OCI-LY7 (cell line): ENCODE data around the gene PAK4. TPM values are rescaled to one million over a fixed set of nuclear protein-coding genes. Genes with fewer than 3 reads are reported as not detected.

Experiments
- BruUV-seq: library from RNA; stranded (reverse); fragments of 400-500 nt; replicated peaks from 2 replicates; lab custom pipeline; 2021; lab: Mats Ljungman, UMichigan
- CTCF ChIA-PET: fragments of 300-600 bp; sonication (Branson Sonifier 250); formaldehyde crosslinking; loops from one replicate; lab custom pipeline; 2022; ENCODE audit warnings: antibody characterized with exemption; ENCODE audit not compliant: unreplicated experiment; lab: Charles Lee
- POLR2A ChIA-PET: fragments of 300-600 bp; sonication (Branson Sonifier 250); formaldehyde crosslinking; loops from one replicate; lab custom pipeline; 2022; ENCODE audit warnings: antibody characterized with exemption; lab: Charles Lee
- DNase-seq: peaks from one replicate; pipeline ENCODE4 v3.0.0-alpha.2; 2015; ENCODE audit warnings: low spot score
- H2AFZ ChIP-seq: fragments of 200-600 bp; sonication (generic), shearing (Covaris generic); 2 replicates; pipeline ENCODE4 v1.6.1; 2014; ENCODE audit warnings: mild to moderate bottlenecking, antibody characterized with exemption, low read length, moderate library complexity
- H3K27ac ChIP-seq: fragments of 200-600 bp; sonication (generic); 2 replicates; pipeline ENCODE4 v1.5.1; 2014; ENCODE audit warnings: mixed run types, low read depth, mild to moderate bottlenecking, moderate library complexity, low read length, inconsistent platforms; ENCODE audit not compliant: poor library complexity, severe bottlenecking
- H3K36me3 ChIP-seq: fragments of 200-600 bp; sonication (generic); 2 replicates; pipeline ENCODE4 v1.6.1; 2014; ENCODE audit warnings: mild to moderate bottlenecking, antibody characterized with exemption, low read length, moderate library complexity, mixed read lengths; ENCODE audit not compliant: insufficient read depth
- H3K4me1 ChIP-seq: fragments of 200-600 bp; sonication (generic); 2 replicates; pipeline ENCODE4 v1.5.1; 2014; ENCODE audit warnings: mild to moderate bottlenecking, low read length; ENCODE audit not compliant: insufficient read depth, poor library complexity, severe bottlenecking
- H3K4me2 ChIP-seq: fragments of 200-600 bp; sonication (generic); 2 replicates; pipeline ENCODE4 v1.6.1; 2014; ENCODE audit warnings: mild to moderate bottlenecking, low read length
- H3K4me3 ChIP-seq: fragments of 200-600 bp; sonication (generic); 2 replicates; pipeline ENCODE4 v1.5.1; 2014; ENCODE audit warnings: mild to moderate bottlenecking, low read depth, low read length; ENCODE audit not compliant: poor library complexity, severe bottlenecking
- H3K79me2 ChIP-seq: fragments of 200-600 bp; sonication (generic); 2 replicates; pipeline ENCODE4 v1.6.1; 2016; ENCODE audit warnings: low read depth, mild to moderate bottlenecking, low read length, moderate library complexity, mixed read lengths; ENCODE audit not compliant: insufficient read depth
- H3K9me2 ChIP-seq: fragments of 200-600 bp; sonication (generic); 2 replicates; pipeline ENCODE4 v1.6.1; 2016; ENCODE audit warnings: mild to moderate bottlenecking, low read length, mixed read lengths; ENCODE audit not compliant: insufficient read depth
- H3K9me3 ChIP-seq: fragments of 200-600 bp; sonication (generic); 2 replicates; pipeline ENCODE4 v1.6.1; 2014; ENCODE audit warnings: mild to moderate bottlenecking, mixed run types, low read length, mixed read lengths
- H4K20me1 ChIP-seq: fragments of 200-600 bp; sonication (generic); 2 replicates; pipeline ENCODE4 v1.6.1; 2014; ENCODE audit warnings: mild to moderate bottlenecking, antibody characterized with exemption, low read length, moderate library complexity, mixed read lengths; ENCODE audit not compliant: insufficient read depth
- CTCF ChIP-seq: fragments of 200-600 bp; sonication (generic); conservative IDR thresholded peaks from 2 replicates; pipeline ENCODE4 v1.5.1; 2014; ENCODE audit warnings: mild to moderate bottlenecking, antibody characterized with exemption, low read length, moderate library complexity, mixed read lengths
- EZH2phosphoT487 ChIP-seq: fragments of 200-600 bp; sonication (generic); IDR thresholded peaks from 2 replicates; pipeline ENCODE4 v1.6.1; 2018; ENCODE audit warnings: low read depth, borderline replicate concordance, mild to moderate bottlenecking, mixed run types, antibody characterized with exemption, low read length, moderate library complexity, mixed read lengths
- intact Hi-C: fragments of 100-400 bp; cut with micrococcal nuclease; formaldehyde crosslinking; loops from one replicate; pipeline ENCODE4 v1.10.0; 2022; ENCODE audit not compliant: unreplicated experiment
- total RNA-seq, 2 experiments: library from RNA; depleted of rRNA in 1 of 2; stranded (reverse); fragments of >200 nt in 1 of 2; shearing (Covaris generic) in 1 of 2; gene quantifications; 2 replicates each; pipeline ENCODE4 v1.2.3, GENCODE V29; 2014 to 2022

The PAK4 gene
- total RNA-seq, 2 experiments from 2014 or later: 7.8 to 26.7 TPM

DNA sequence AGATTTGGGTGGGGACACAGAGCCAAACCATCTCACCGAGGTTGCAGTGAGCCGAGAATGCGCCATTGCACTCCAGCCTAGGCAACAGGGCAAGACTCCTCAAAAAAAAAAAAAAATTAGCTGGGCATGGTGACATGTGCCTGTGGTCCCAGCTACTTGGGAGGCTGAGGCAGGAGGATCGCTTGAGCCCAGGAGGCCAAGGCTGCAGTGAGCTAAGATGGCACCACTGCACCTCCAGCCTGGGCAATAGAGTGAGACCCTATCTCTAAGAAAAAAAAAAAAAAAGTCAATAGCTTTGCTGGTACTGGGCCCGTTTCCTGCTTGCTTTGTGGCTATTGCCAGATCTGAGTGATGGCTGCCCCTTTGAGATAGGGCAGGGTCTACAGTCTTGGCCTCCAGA, 28.3 kb upstream of the PAK4 start:
- Histone ChIP-seq H3K9me2 (no peaks in the 10 kb centered on the region), H4K20me1 (no peaks in the 10 kb centered on the region), H3K4me1 (no peaks in the 10 kb centered on the region), H3K4me3 (no peak overlapping the region), H3K27ac (no peak overlapping the region), H3K9me3 (no peaks in the 10 kb centered on the region), H2AFZ (no peak overlapping the region), H3K36me3 (no peaks in the 10 kb centered on the region), H3K79me2 (no peaks in the 10 kb centered on the region), H3K4me2 (no peak overlapping the region)
- no peak for DNase-seq
- ChIA-PET POLR2A (no interaction called here), CTCF (no interaction called here)
- intact Hi-C loops: no loop called here
- no TSS peak for BruUV-seq
- no peak for TF ChIP-seq CTCF
- TF ChIP-seq EZH2phosphoT487: no peak

GRCh38 chr19:39097721-39098120, 27.9 kb upstream of the PAK4 start:
- ChIA-PET POLR2A (no interaction called here), CTCF (no interaction called here)
- H3K9me3 ChIP-seq: no peaks in the 10 kb centered on the region

More at GRCh38 chr19:39097721-39098120, 27.9 kb upstream of the PAK4 start:
- H2AFZ ChIP-seq: no peak overlapping the region
- H4K20me1 ChIP-seq: no peaks in the 10 kb centered on the region
- BruUV-seq: no TSS peak
- no peak for DNase-seq
- intact Hi-C loops: no loop called here
- TF ChIP-seq EZH2phosphoT487 (no peak), CTCF (no peak)
- no peak overlapping the region for H3K4me2 ChIP-seq
- no peaks in the 10 kb centered on the region for H3K36me3 ChIP-seq
- no peak overlapping the region for H3K27ac ChIP-seq
- no peaks in the 10 kb centered on the region for H3K4me1 ChIP-seq
- H3K4me3 ChIP-seq: no peak overlapping the region
- H3K79me2 ChIP-seq: no peaks in the 10 kb centered on the region
- H3K9me2 ChIP-seq: no peaks in the 10 kb centered on the region
